Muscle of arm (tissue), 12 donors: Measurements from ENCODE around the gene PEMT. TPM values are rescaled to one million over a fixed set of nuclear protein-coding genes. Genes with fewer than 3 reads are reported as not detected.

ENCODE experiments used
- DNase-seq: peaks from one replicate; pipeline ENCODE4 v3.0.0-alpha.2; 2013
- polyA plus RNA-seq, 12 donors: library from polyadenylated mRNA; unstranded; fragments of 120-200 nt; gene quantifications; one replicate each; pipeline ENCODE4 v1.2.1, GENCODE V29; 2013; ENCODE audit not compliant: insufficient read length in 12 of 12

PEMT gene
- polyA plus RNA-seq, 12 donors: 19.8 to 41.5 (median 22.6) TPM; not detected in 1

DNA sequence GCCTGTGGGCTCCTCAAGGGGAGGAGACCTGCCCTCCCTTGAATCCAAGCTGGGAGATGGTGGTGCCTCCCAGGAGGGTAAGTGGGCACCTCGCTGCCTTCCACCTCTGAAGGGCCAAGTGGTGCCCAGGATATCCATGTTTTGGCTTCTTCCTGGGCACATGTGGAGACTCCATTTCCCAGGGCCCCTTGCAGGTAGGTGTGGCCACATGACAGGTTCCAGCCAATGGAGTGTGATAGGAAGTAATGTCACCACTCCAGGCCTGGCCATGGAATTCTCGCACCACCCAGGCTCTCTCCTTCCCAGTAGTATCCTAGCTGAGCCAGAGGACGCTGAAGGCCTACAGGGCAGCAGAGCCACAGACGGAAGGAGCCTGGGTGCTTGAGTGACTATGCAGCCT lies 17.6 kb upstream of the PEMT start:
- no peak for DNase-seq

DNA sequence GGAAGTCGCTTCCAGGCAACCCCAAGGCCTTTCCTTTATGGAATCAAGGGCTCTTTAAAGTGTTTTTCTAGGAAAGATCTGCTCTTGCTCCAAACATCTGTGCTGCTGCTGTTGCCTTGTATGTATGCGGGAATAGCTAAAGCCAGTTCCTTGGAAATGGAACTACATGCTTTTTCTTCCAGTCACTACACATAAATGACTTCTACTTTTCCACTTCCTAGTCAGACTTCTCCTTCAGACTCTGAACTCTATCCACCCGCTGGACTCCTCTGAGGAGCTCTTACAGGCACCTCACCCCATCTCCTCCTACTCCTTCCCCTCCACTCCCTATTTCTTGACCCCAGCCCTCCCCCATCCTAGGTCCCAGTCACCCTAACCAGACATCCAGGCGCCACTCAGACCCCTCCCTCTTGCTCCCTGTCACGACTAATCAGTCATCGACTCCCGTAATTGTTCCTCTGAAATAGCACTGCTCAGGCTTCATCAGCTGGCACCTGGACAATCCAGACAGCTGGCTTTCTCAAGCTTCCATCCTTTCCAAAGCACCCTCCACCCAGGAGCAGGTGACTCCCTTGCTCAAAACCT lies 15.0 kb upstream of the PEMT start:
- DNase-seq: no peak

DNA sequence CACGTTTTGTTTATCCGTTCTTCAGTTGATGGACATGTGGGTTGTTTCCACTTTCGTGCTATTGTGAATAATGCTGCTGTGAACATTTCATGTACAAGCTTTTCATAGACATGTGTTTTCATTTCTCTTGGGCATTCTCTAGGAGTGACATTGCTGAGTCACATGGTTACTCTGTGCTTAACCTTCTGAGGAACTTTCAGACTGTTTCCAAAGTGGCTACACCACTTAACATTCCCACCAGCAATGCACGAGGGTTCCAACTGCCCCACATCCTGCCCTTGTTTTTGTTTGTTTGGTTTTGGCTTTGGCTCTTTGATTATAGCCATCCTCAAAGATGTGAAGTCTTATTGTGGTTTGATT lies 14.2 kb upstream of the PEMT start:
- DNase-seq: no peak

DNA sequence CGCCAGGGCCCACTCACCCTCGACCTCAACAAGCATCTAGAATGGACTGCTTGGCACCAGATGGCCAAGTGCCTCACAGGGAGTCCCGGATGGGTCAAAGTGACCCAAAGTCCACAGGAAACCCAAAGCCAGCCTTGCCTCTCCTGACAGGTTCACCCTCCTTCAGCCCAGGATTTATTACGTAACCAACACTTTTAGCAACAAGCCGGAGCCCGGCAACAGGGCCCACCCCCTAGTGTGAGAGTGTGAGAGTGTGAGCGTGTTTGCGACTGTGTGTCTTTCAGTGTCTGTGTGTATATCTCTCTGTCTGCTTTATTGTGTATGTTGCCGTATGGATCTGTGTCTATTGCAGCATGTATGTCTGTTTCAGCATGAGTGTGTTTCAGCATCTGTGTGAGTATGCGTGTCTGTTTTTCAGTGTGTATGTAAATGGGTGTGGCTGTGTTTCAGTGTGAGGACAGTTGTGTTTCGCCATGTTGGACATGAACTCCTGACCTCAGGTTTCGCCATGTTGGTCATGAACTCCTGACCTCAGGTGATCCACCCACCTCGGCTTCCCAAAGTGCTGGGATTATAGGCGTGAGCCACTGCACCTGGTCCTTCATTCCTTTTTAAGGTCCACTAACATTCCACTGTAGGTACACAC lies 13.7 kb upstream of the PEMT start:
- no peak for DNase-seq

DNA sequence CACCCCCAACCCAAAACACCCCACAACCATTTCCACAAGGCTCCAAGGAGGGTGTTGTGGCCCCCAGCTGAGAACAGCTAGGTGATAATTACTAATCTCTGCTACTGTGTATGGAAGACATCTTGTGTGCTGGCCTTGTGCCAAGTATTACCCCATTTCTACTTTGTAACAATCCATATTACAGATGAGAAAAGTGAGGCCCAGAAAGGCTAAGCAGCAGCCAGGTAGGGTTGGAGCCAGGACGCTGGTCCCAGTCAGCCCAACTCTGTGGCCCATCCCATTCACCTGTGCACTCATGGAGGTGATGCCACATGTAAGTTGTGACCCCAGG lies 12.4 kb upstream of the PEMT start:
- no peak for DNase-seq

DNA sequence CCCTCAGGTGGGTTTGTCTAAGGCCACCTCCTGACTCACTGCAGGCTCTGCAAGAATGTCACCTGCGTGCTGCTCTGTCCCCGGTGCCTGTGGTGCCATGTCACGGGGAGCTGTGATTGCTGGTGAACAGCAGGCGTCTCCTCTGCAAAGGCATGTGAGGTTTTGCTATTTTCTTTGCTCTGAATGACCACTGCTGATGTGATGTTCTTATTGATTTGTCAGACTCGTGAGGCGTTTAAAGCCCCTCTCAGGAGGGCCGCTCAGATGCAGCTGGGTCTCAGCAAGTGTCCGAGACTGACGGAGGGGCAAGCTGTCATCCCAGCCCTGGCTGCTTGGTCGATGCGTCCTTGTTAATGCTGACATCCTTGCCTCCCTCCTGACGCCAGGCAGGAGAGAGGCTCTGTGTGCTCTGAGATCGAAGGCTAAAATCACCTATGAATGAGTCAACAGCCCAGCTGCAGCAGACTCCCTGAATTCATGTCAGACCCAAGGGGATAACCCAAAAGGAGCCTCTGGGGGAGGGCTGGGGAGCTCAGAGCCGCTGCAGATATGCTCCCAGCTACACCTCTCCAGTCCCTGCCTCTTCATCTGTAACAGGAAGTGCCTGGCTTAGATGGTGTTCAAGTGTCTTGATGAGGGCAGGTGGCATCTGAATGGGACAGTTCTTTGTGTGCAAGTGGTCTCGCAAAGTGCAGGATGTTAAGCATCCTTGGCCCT lies 11.8 kb upstream of the PEMT start:
- DNase-seq: no peak

DNA sequence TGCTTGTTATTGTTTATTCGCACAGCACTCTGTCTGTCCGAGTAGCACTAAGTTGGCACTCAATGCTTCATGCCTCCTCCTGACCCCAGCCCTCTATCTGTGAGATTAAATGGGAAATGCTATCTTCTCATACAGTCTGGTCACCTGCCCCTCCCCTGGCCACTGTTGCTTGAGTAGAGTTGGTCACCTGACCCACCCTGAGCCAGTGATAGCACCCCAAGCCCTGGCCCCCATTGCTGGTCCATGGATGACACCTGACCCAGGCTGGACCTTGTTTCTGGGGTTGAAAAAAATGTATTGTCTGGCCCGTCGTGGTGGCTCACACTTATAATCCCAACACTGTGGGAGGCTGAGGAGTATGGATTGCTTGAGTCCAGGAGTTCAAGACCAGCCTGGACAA lies 8.5 kb upstream of the PEMT start:
- no peak for DNase-seq

DNA sequence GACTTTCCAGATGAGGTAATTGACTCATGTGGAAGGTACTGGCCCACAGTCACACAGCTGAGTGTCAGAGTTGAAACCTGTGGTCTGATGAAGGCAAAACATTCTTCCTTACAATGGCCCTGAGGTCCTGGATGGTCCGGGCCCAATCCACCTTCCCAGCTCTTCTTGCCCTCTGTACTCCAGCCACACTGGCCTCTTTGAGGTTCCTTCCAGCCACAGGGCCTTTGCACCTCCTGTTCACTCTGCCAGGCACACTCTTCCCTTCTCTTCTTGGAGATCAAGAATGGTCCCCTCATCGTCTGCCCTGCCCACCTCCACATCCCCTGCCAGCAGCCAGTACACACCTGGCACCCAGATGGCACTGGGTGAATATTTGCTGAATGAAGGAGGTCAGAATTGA lies 6.5 kb upstream of the PEMT start:
- DNase-seq: no peak

DNA sequence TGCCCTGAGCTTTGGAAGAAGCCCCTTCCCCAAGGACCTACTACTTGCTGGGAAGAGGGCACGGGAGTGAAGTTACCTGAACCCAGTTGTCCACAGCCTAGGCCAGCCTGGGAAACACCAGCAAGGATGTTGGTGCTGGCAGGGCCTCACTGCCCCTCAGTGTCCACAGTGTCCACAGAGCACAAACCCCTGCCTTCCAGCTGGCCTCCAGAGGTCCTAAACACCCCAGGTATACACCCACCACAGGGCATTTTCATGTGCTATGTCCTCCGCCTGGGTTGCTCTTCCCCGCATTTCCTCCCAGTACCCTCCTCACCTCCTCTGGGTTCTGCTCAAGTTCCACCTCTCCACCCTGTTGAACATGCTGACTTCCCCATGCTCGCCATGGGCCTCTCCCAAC lies 4.2 kb upstream of the PEMT start:
- no peak for DNase-seq

DNA sequence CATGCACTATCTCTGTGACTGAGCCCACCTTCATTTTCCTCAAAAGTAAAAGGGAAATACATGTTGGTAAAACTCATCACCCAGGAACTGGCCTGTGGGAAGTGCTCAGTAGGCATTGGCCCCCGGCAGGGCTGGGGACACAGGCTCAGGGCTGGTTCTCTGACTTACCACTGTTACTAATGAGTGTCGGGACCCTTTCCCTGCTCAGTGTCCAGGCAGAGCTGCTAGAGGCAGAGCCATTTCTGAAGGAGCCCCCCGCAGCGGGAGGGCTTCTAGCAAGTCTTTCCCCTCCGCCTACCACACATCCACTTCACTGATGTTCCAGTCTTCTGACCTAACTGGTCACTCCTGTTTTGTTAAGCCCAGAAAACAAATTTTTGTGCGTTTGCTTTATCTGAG lies 1.7 kb upstream of the PEMT start:
- DNase-seq: no peak

DNA sequence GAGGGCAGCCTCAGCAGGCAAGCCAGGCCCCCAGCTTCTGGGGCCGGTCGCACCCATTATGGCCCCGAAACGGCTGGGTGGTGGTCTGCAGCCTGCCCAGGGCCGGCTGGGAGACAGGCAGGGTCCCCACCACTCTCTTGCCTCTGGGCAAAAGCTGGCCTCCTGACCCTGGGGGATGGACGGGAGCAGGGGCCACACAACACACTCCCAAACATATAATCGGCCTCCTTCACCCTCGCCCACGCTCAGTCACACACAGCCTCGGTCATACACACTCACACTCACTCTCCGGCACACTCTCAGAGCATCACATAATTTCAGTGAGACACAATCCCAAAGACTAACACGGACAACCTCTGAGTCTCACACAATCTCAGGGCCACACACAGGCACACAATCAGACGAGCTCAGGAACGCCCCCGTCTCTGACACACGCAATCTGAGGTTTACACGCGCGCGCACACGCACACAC lies 589 bp downstream of the PEMT start:
- no peak for DNase-seq

DNA sequence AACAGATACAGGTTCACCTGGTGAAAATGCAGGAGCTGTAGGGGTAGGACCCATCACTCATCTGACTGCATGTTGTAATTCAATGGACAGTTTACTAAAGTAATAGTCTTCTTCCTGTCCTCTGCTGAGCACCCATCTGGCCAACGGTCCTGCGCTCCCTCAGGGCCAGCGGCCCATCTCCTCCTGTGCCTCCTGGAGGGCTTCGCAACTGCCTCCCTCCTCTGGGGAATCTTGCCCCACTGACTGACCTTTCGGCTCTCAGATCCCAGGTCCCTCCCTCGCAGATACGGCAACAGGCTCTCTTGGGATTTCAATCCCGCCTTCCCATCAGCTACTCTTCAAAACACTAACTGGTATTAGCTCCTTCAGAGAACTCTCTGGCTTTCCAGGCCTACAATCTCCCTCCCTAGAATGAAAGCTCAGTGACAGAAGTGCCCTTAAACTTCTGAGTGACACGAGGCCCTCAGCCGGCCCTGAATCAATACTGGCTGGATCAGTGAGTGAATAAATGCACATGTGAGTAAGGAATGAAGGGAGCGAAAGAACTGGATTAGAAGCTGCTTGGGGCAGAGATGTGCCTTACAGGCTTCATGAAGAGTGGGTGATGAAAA lies 1.3 kb downstream of the PEMT start:
- no peak for DNase-seq

DNA sequence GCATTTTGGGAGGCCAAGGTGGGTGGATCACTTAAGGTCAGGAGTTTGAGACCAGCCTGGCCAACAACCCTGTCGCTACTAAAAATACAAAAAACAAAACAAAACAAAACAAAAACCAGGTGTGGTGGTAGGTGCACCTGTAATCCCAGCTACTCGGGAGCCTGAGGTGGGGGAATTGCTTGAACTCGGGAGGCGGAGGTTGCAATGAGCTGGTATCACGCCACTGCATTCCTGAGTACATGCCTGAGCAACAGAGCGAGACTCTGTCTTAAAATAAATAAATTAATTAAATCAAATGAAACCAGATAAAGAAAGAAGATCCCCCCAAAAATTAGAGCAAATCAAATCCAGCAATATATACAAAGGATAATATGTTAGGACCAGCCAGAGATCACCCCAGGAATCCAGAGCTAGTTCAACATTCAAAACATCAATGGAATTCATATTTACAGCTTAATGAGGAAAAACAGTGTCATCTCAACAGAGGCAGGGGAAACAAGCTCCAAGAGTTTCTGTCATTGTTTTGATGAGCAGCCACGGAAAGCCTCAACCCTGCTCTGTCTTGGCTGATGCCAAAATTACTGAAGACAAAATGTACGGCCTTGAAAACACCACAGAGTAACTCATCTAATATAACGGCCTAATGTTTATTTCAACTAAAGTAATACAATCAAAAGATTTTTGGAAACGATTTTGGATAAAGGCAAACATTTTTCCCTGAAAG lies 3.7 kb downstream of the PEMT start:
- no peak for DNase-seq

DNA sequence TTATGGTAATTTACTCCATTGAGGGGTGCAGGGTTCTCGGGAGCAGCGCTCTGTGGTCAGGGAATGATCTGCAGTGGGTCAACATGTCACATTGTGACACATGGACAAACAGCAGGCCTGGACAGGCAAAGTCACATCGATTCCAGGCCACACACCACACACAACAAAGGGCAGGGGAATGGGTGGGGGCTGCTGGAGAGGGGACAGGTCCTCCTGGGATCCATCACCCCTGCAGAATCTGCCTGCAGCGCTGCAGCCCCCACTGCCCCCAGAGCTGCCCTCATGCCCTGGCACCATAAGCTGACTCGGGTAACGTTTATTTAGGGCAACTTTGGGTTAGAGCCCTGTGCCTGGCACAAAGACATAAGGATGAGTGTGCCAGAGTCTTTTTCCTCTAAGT lies 9.1 kb downstream of the PEMT start:
- no peak for DNase-seq

DNA sequence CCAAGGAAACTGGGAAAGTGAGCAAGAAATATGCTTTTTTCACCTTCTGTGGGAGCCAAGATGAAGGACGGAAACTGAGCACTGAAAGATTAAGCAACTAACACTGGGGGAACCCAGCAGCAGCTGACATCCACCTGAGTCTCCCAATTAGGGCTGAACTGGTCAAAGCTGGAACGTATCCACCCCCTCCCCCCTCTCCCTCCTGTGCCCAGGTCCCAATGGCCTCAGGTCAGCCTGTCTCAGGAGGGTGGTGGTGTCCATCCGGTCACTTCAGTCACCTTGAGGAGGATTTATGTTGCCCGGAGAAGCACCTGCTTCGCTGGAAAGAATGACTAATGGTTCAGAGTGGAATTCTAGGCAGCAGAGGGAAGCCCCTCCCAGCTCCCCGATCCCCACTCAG lies 10.0 kb downstream of the PEMT start:
- no peak for DNase-seq

DNA sequence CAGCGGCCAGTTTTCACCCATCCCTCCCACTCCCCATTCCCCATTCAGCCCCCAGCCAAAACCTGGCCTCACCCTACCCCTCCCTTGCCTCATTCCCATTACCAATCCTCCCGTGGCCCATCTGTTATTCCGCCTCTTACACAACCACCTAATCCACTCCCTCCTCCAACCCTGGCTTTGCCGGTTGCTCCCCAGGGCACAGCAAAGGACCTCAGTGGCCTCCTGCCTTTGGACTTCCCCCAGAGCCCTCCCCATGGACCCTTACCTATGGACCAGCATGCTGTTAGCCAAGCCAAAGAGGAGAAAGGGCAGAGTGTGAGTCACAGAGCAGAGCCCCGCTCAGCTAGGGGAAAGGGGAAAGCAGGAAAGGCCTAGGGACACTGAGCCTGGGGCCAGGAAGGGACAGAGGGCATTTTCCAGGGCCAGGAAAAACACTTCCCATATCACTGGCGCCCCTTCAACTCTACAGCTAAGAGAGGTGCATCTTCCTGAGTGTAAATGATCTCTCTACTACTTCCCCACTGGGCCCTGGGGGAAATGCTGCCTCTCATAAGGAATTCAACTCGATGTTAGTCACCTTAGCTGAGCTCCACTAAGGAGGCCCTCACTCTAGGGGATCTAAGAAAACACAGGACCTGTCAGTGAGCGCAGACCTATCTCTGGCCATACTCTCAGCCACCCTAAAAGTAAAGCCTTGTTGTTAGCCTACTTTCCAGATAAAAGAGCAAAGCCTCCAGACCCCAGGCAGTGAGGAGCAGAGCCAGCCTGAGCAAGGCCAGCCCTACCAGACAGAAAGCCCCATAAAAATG lies 10.6 kb downstream of the PEMT start:
- DNase-seq: no peak

DNA sequence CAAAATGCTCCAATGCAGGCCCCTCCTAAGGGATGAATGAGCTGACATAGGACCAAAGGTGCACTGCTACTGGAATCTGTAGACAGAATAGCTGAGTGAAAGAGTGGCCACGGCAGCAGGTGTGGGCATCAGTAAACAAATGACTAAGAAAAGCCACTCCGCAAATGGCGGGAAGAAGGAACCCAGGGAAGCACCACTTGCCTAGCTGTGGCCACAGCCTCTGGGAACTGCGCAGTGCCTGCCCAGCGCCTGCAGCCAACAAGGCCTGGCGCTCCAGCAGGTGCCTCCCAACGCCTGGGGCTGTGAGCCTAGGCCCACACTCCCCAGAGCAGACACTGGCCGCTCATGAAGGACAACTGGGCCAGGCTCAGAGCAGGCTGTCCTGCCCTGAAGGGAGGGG lies 11.8 kb downstream of the PEMT start:
- no peak for DNase-seq

DNA sequence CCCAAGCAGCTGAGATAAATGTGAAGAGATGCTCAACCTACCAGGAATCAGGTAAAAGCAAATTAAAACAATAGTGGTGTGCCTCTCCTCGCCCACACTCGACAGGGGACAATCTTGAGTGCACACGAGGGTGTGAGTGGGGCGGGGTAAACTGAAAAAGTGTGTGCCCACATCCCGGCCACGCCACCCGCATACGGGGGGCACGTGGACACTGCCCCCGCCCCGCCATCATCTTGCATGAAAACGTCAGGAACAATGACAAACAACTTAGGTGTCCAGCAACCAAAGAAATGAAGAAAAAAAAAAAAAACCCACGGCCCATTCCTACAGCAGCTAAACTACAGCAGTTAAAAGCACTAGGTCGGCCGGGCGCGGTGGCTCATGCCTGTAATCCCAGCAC lies 14.1 kb downstream of the PEMT start:
- no peak for DNase-seq

DNA sequence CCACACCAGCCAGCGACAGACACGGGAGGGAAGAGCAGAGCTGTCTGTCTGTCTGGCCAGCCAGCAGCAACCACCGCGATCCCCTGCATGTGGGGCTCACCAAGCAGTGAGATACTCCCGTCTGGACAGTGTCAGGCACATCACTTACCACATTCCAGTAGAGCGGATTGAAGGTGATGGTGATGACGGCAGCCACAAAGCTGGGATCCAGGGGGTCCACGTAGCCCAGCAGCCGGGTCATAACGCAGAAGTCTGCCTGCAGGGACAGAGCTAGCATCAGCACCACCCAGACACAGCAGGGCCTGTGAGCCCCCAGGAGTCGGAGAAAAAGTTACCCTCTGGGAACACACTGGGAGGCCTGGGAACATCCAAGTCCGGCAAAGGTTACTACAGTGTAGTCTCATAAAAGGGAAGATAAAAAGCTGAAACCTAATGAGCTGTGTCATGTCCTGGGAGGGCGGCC lies 14.7 kb downstream of the PEMT start:
- DNase-seq: no peak

DNA sequence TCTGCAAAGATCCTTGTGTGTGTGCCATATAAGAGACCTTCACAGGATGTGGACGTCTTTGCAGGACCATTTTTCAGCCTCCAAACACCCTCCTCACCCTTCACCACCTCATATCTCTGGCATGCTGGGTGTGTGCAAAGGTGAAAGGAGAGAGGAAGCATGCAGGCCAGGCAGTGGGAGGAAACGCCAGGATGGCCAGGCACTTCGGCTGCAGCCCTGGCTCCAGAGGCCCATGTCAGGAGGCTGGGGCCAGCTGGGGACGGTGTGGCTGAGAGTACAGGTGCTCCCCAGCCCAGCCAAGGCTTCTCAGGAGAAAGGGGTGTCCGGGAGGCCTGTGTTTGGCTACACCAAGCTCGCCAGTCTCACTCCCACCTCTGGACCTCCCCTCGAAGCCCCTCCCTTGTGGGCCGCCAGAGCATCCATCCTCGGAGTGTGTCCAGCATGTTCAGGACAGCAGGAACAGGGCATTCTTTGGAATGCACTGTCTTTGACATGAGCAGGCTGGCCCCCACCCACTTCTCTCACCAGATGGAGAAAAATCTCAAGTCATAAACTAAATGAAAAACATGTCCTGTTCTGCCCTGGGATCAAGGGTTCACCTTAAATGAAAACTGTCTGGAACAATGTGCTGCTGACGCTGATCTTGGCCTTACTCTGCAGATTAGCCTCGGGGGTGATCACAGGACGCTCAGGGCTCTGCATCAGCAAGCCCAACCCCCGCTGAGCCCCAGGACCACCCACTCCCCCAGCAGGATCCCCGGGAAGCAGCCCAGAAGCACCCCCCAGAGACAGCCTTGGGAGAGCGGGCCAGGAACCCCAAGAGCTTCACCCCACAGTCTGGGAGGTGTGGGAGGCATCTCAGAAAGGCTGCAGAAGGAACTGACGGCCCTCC lies 15.9 kb downstream of the PEMT start:
- DNase-seq: no peak

DNA sequence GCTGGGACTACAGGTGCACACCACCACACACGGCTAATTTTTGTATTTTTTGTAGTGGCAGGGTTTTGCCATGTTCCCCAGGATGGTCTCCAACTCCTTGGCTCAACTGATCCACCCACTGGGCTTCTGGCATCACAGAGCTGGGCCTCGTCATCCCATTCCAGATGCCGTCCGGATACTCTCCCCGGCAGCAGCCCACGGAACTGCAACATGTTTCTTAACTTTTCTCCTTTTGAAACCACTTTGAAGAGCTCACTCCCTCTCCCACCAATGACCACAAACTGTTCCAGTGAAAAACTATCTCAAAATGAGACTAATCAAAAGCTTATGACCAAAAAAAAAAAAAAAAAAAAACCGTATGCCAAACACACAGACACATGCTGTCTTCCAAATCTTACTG lies 17.6 kb downstream of the PEMT start:
- no peak for DNase-seq
